Fibroblast of lung (primary cell): Measurements from ENCODE around the gene CCK. TPM values are rescaled to one million over a fixed set of nuclear protein-coding genes. Genes with fewer than 3 reads are reported as not detected.

Source experiments
- DNase-seq, 2 donors: peaks; one replicate each; pipeline versions ENCODE4 v3.0.0 to v3.0.0-alpha.2; 2010; ENCODE audit warnings: low read depth in 2 of 2
- H2AFZ ChIP-seq: 2 replicates; pipeline ENCODE4 v1.5.1; 2012; ENCODE audit warnings: low read length, control low read depth, inconsistent platforms
- H3K27ac ChIP-seq: 2 replicates; pipeline ENCODE4 v1.5.1; 2011; ENCODE audit warnings: low read length, control low read depth; ENCODE audit not compliant: insufficient read depth
- H3K27me3 ChIP-seq: 2 replicates; pipeline ENCODE4 v1.5.1; 2011; ENCODE audit warnings: mild to moderate bottlenecking, low read length; ENCODE audit not compliant: control insufficient read depth, insufficient read depth
- H3K36me3 ChIP-seq: 2 replicates; pipeline ENCODE4 v1.5.1; 2011; ENCODE audit warnings: low read length; ENCODE audit not compliant: control insufficient read depth, insufficient read depth
- H3K4me1 ChIP-seq: 2 replicates; pipeline ENCODE4 v1.5.1; 2011; ENCODE audit warnings: low read length; ENCODE audit not compliant: control insufficient read depth, insufficient read depth; ENCODE audit errors: extremely low read depth
- H3K4me2 ChIP-seq: 2 replicates; pipeline ENCODE4 v1.5.1; 2011; ENCODE audit warnings: low read length, control low read depth; ENCODE audit not compliant: insufficient read depth; ENCODE audit errors: extremely low read depth
- H3K4me3 ChIP-seq, 4 experiments: fragments of 200-600 bp in 1 of 4; sonication (generic) in 1 of 4; replicated peaks in 1 of 4; 2 replicates each; pipeline ENCODE4 v1.5.1; 2011 to 2016; ENCODE audit warnings: low read length in 4 of 4, low read depth in 3 of 4, mild to moderate bottlenecking in 3 of 4, control low read depth in 2 of 4, inconsistent platforms in 1 of 4, mixed read lengths in 1 of 4; ENCODE audit not compliant: insufficient read depth in 1 of 4; ENCODE audit errors: control extremely low read depth in 1 of 4
- H3K79me2 ChIP-seq: 2 replicates; pipeline ENCODE4 v1.5.1; 2012; ENCODE audit warnings: mild to moderate bottlenecking, low read length, inconsistent platforms; ENCODE audit not compliant: control insufficient read depth, insufficient read depth
- H3K9ac ChIP-seq: 2 replicates; pipeline ENCODE4 v1.5.1; 2011; ENCODE audit warnings: mild to moderate bottlenecking, low read length, control low read depth; ENCODE audit not compliant: insufficient read depth
- H3K9me3 ChIP-seq: 2 replicates; pipeline ENCODE4 v1.5.1; 2012; ENCODE audit warnings: low read depth, low read length; ENCODE audit not compliant: control insufficient read depth, insufficient read depth
- H4K20me1 ChIP-seq: 2 replicates; pipeline ENCODE4 v1.5.1; 2011; ENCODE audit warnings: low read length; ENCODE audit not compliant: control insufficient read depth, insufficient read depth; ENCODE audit errors: extremely low read depth
- EZH2 ChIP-seq: IDR thresholded peaks from 2 replicates; pipeline ENCODE4 v1.5.1; 2012; ENCODE audit warnings: low read length, control low read depth, mild to moderate bottlenecking; ENCODE audit errors: missing control alignments
- polyA plus RNA-seq, 2 donors: library from polyadenylated mRNA; depleted of rRNA in 1 of 2; stranded (reverse) in 1 of 2; unstranded in 1 of 2; fragments of >200 nt; gene quantifications; 2 replicates each; pipeline ENCODE4 v1.2.1, GENCODE V29; 2011 to 2012; ENCODE audit warnings: missing spikeins in 1 of 2
- total RNA-seq: library from RNA; depleted of rRNA; stranded (reverse); fragments of >200 nt; gene quantifications from 2 replicates; pipeline ENCODE4 v1.2.1, GENCODE V29; 2014
- TF ChIP-seq, protein P1 (sequence below), 2 donors: IDR thresholded peaks in 1 of 2; conservative IDR thresholded peaks in 1 of 2; 1 replicate in 1 of 2; 2 replicates in 1 of 2; pipeline ENCODE4 v1.5.1; 2011 to 2012; ENCODE audit warnings: low read length in 2 of 2, control low read depth in 1 of 2, inconsistent platforms in 1 of 2, low read depth in 1 of 2, mild to moderate bottlenecking in 1 of 2

The CCK gene
- total and polyA plus RNA-seq, 2 donors (not counting 1 experiment from before 2014, with no cell fraction given), result 0.33 TPM

GRCh38 chr3:42273361-42273760, 7.4 kb upstream of the CCK start:
- Histone ChIP-seq H3K9ac (no peak overlapping the region), H3K79me2 (no peaks in the 10 kb centered on the region), H3K4me3 (no peak overlapping the region), H3K9me3 (no peaks in the 10 kb centered on the region), H3K27me3 (peaks cover 13% of the 10 kb centered on the region), H3K36me3 (no peaks in the 10 kb centered on the region), H2AFZ (no peak overlapping the region), H3K4me2 (no peak overlapping the region), H4K20me1 (no peaks in the 10 kb centered on the region), H3K4me1 (no peaks in the 10 kb centered on the region), H3K27ac (no peak overlapping the region)
- TF ChIP-seq, protein P1, sequence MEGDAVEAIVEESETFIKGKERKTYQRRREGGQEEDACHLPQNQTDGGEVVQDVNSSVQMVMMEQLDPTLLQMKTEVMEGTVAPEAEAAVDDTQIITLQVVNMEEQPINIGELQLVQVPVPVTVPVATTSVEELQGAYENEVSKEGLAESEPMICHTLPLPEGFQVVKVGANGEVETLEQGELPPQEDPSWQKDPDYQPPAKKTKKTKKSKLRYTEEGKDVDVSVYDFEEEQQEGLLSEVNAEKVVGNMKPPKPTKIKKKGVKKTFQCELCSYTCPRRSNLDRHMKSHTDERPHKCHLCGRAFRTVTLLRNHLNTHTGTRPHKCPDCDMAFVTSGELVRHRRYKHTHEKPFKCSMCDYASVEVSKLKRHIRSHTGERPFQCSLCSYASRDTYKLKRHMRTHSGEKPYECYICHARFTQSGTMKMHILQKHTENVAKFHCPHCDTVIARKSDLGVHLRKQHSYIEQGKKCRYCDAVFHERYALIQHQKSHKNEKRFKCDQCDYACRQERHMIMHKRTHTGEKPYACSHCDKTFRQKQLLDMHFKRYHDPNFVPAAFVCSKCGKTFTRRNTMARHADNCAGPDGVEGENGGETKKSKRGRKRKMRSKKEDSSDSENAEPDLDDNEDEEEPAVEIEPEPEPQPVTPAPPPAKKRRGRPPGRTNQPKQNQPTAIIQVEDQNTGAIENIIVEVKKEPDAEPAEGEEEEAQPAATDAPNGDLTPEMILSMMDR (conservative IDR thresholded peaks at IDR 0.05 in 1 of 2, IDR thresholded peaks at IDR 0.05 in 1 of 2; ENCODE audit: low read depth in 1 of 2, low read length in 2 of 2), result no peak
- no peak for TF ChIP-seq EZH2
- no peak for DNase-seq

- Histone ChIP-seq H3K4me2 (no peak overlapping the region), H3K27me3 (peaks cover 21% of the 10 kb centered on the region), H3K9ac (no peak overlapping the region), H2AFZ (no peak overlapping the region), H3K27ac (no peak overlapping the region), H3K9me3 (no peaks in the 10 kb centered on the region), H3K36me3 (no peaks in the 10 kb centered on the region), H3K79me2 (no peaks in the 10 kb centered on the region), H3K4me1 (no peaks in the 10 kb centered on the region), H3K4me3 (no peak overlapping the region), H4K20me1 (no peaks in the 10 kb centered on the region)
- TF ChIP-seq, protein P1 (conservative IDR thresholded peaks at IDR 0.05 in 1 of 2, IDR thresholded peaks at IDR 0.05 in 1 of 2; ENCODE audit: low read depth in 1 of 2, low read length in 2 of 2), result no peak
- no peak for TF ChIP-seq EZH2
- no peak for DNase-seq
Measured at GRCh38 chr3:42271786-42272185, 5.8 kb upstream of the CCK start.

DNA sequence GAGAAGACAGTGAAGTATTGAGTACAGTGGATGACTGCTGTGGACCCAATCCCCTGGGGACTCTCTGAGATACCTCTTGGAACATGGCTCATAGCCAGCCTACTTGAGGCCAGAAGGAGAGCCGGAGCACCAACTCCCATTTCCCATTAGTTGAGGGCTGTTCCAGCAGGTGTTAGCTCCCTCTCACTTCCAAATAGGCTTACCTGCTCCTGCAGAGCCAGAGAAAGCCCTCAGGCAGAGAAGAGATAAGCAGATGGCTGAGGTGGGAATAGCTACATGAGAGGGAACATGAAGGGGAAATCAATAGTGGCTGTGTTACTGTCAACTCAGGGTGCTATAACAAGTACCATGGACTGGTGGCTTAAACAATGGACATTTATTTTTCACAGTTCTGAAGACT, 4.6 kb upstream of the CCK start:
- H3K4me3 ChIP-seq, result no peak overlapping the region
- no peak overlapping the region for H2AFZ ChIP-seq
- H3K9me3 ChIP-seq, result no peaks in the 10 kb centered on the region
- H4K20me1 ChIP-seq, result no peaks in the 10 kb centered on the region
- H3K36me3 ChIP-seq, result no peaks in the 10 kb centered on the region
- H3K79me2 ChIP-seq, result no peaks in the 10 kb centered on the region
- peaks cover 25% of the 10 kb centered on the region for H3K27me3 ChIP-seq
- TF ChIP-seq, protein P1 (conservative IDR thresholded peaks at IDR 0.05 in 1 of 2, IDR thresholded peaks at IDR 0.05 in 1 of 2; ENCODE audit: low read depth in 1 of 2, low read length in 2 of 2), result no peak
- no peak for TF ChIP-seq EZH2
- H3K9ac ChIP-seq, result no peak overlapping the region
- no peak for DNase-seq
- no peak overlapping the region for H3K27ac ChIP-seq
- no peak overlapping the region for H3K4me2 ChIP-seq
- H3K4me1 ChIP-seq, result no peaks in the 10 kb centered on the region
